ENCODE measurements around the gene CLEC10A.

Gene CLEC10A

DNA sequence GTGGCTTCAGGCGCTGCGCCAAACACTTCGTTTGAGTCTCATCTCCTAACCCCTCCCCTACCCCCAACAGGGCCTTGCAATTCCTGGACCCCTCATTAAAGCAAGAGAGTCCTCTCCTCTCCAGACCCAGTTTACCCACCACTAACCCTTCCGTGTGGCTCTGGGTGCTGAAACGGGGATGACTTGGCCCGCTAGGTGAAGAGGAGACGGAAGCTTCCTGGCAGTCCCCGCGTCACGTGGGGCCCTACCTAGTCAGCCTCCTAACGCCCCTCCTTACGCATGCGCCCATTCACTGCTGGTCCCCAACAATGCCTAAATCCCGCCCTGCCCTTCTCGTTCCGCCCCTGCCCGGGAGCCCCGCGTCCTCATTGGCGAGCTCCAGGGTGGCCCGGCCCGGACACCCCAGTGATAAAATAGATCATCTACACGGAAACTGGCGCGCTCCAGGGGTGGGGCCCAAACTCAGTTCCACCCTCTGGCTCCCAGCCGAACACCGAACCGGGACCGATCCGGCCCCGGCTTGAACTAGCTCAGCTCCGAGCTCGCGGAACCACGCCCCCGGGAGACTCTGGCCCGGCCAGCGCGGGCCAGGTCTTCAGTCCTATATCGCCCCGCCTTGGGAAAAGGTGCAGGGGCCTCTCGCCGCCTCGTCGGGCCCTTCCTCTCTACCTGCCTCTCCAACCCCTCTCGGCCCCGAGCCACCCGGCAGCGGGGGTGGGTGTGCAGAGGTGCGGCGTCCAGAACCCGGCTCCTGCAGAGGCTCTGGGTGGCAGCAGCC, 44.3 kb downstream of the CLEC10A start, which contains the start of gene SLC16A13:
SLC16A13 (plus strand) TSS at position 425 of the 778 bp plus-strand sequence. CDS start 368 bp downstream, outside the sequence.
- peak; percentile 99 for DNase-seq

DNA sequence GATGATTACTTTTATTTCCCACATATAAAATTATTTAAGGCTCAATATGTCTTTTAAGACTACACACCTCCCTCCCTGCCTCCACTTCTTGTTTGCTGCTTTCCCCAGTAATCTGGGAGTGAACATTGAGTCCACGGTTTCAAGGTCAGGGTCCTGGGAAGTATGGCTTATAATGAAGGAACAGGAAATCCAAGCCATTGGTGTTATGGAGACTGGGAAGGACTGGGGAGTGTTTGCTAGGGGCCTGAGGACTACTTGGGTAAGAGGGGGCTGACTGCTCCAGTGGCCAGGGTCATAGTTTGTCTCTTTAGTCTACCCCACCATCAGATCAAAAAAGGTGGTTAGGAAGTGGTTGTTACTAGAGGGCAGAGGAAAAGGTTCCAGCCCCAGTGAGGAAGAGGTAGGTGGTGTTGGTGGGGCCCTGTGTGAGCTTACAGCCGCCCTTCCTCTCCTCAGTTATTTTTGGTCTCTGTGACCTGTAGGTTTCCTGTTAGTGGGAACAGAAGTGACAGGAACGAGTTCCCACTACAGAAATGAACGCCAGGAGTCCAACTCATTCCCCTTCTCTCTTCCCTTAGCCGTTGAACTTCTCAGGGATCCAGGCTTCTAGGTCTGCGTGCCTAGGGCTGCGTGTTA, 45.0 kb downstream of the CLEC10A start:
- peak; percentile 54 for DNase-seq

DNA sequence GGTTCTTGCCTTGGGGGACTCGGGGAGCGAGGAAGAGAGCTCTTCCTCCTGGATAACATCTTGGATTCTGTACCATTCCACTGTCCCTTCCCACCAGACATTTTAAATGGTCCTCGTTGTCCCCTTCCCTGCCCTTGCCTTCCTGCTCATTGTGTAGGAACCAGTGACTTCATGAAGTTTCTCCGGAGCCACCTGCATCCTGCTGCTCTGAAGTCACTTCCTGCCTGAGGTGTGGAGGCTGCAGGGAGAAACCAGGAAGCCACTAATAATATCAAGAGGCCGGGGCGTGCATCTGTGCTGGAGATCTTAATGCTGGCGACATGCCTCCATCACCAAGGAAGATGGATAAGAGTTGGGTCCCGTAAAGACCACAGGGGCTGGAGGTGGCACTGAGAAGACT, 50.4 kb downstream of the CLEC10A start:
- DNase-seq: peak; percentile 40

DNA sequence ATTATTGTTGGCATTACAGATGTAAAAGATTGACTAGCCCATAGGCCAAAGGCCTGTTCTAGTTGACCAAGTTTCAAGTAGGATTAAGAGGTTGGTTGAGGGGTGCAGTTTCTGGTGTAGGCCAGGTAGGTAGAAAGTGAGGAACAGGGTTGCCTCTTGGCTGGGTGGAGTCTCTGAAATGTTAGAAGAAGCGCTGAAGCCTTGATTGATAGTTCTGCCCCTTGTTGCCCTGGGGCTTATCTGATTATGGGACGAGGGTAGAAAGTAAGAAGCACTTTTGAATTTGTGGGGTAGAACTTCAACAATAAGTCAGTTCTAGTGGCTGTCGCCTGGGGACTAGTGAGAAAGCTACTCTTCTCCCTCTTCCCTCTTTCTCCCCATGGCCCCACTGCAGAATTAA, 51.0 kb downstream of the CLEC10A start:
- DNase-seq: no peak

DNA sequence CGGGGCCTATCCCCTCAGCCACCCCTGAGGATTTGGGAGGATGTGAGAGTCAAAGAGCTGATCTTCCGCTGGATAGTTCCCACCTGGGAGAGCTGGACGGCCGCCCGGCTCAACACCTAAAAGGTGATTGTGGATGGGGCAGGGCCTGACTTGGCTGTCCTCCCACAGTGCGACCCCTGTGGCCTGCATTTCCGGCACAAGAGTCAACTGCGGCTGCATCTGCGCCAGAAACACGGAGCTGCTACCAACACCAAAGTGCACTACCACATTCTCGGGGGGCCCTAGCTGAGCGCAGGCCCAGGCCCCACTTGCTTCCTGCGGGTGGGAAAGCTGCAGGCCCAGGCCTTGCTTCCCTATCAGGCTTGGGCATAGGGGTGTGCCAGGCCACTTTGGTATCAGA, 52.7 kb downstream of the CLEC10A start:
- DNase-seq: no peak

DNA sequence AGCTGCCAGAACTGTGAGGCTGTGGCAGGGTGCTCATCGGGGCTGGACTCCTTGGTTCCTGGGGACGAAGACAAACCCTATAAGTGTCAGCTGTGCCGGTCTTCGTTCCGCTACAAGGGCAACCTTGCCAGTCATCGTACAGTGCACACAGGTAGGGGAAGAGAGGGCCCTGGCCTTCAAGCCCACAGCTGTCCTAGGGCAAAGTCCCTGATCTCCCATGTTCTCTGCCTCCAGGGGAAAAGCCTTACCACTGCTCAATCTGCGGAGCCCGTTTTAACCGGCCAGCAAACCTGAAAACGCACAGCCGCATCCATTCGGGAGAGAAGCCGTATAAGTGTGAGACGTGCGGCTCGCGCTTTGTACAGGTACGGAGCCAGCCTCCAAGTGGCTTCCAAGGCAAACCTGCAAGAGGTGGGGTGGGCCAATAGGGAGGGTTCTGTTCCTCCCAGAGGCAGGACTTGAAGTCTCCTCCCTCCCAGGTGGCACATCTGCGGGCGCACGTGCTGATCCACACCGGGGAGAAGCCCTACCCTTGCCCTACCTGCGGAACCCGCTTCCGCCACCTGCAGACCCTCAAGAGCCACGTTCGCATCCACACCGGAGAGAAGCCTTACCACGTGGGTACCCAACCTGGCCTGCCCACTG, 53.5 kb downstream of the CLEC10A start:
- DNase-seq: no peak

DNA sequence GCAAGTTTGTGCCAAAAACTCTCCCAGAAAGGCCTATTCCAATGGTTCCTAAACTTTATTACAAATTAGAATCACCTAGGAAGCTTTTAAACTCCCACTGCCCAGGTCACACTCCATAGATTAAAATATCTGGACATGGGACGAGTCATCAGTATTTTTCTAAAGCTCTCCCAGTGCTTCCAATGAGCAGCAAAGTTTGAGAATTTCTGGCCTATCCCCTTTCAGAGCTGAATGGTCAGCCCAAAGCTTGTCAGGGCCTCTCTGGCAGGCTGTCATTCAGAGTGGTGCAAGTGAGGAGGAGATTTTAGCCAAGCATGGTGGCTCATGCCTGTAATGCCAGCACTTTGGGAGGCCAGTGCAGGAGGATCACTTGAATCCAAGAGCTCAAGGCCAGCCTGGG, 54.8 kb downstream of the CLEC10A start:
- no peak for DNase-seq
